NT2/D1 (cell line): ENCODE results near the gene PLXNB2.

Experiments used
- DNase-seq: peaks from one replicate; pipeline ENCODE4 v3.0.0-alpha.2; 2011; ENCODE audit warnings: low read depth, low spot score
- H3K27me3 ChIP-seq: 2 replicates; pipeline ENCODE4 v1.6.0; 2011; ENCODE audit warnings: mild to moderate bottlenecking; ENCODE audit not compliant: insufficient read length, insufficient read depth
- H3K36me3 ChIP-seq: 2 replicates; pipeline ENCODE4 v1.6.1; 2011; ENCODE audit warnings: mild to moderate bottlenecking, low read length, mixed read lengths; ENCODE audit not compliant: insufficient read depth, insufficient read length
- H3K4me1 ChIP-seq: 2 replicates; pipeline ENCODE4 v1.5.1; 2011; ENCODE audit not compliant: insufficient read depth, insufficient read length
- H3K4me3 ChIP-seq: 2 replicates; pipeline ENCODE4 v1.5.1; 2011; ENCODE audit warnings: low read depth; ENCODE audit not compliant: insufficient read length
- H3K9ac ChIP-seq: 2 replicates; pipeline ENCODE4 v1.6.0; 2011; ENCODE audit warnings: low read depth; ENCODE audit not compliant: insufficient read length
- H3K9me3 ChIP-seq: 2 replicates; pipeline ENCODE4 v1.5.1; 2011; ENCODE audit warnings: mild to moderate bottlenecking, low read length; ENCODE audit not compliant: insufficient read depth
- SUZ12 ChIP-seq: IDR thresholded peaks from 2 replicates; pipeline ENCODE4 v1.6.1; 2011; ENCODE audit not compliant: insufficient read length, insufficient read depth; ENCODE audit errors: extremely low read depth
- YY1 ChIP-seq: IDR thresholded peaks from 2 replicates; pipeline ENCODE4 v1.6.1; 2011; ENCODE audit not compliant: insufficient read length, insufficient read depth
- ZNF274 ChIP-seq: IDR thresholded peaks from 2 replicates; pipeline ENCODE4 v1.6.1; 2011; ENCODE audit warnings: mild to moderate bottlenecking, low read depth, low read length

PLXNB2 gene

GRCh38 chr22:50246242-50247175 is 60.9 kb downstream of the PLXNB2 start:
- no peak for TF ChIP-seq SUZ12
- no peaks in the 10 kb centered on the region for H3K9me3 ChIP-seq
- DNase-seq = no peak
- no peak overlapping the region for H3K9ac ChIP-seq
- H3K4me1 ChIP-seq = peaks cover 20% of the 10 kb centered on the region
- H3K27me3 ChIP-seq = no peaks in the 10 kb centered on the region
- no peak overlapping the region for H3K4me3 ChIP-seq
- H3K36me3 ChIP-seq = peaks cover 28% of the 10 kb centered on the region

- H3K9me3 ChIP-seq = no peaks in the 10 kb centered on the region
- H3K4me3 ChIP-seq = peak overlapping the region; percentile 93
- peak overlapping the region; percentile 97 for H3K9ac ChIP-seq
- no peak for TF ChIP-seq SUZ12
- TF ChIP-seq ZNF274 = no peak
- TF ChIP-seq YY1 = no peak
- no peaks in the 10 kb centered on the region for H3K27me3 ChIP-seq
- peaks cover 18% of the 10 kb centered on the region for H3K4me1 ChIP-seq
- peaks cover 29% of the 10 kb centered on the region for H3K36me3 ChIP-seq
- DNase-seq = no peak
Measured at GRCh38 chr22:50245214-50246072, 62.0 kb downstream of the PLXNB2 start.

DNA sequence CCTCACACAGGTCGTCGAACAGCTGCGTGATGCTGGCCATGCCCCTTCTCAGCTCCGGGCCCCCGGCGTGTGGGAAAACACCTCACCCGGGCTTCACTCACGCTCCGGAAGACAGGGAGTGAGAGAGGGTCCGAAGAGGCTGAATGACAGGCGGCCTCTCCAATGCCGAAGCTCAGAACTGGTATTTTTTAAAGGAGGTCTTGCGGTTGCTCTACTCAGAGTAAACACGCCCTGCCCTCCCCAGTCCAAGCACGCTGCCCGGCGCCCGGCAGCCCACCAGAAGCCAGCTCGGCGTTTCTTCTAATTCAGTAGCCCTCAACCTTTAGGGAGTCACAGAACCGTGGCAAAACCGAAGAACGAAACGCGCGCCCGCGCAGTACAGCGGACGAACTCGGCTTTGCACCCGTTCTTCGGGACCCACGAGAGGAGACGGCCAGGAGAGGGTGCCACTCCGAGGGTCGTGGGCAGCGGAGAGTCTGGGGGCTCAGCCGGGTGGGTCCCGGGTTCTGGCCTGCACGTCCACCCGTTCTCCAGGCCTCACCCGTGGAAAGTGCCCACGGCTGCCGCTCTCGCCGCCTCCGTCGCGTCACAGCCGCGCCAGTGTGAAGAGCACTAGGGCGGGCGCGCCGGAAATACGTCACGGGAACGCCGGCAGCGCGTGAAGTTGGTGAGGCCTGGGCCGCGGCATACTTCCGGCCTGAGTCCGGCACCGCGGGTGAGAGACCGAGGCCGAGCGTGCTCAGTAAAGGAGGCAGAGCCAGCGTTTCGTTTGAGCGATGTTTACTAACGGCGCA is 62.8 kb downstream of the PLXNB2 start, which contains the start of gene TUBGCP6:
Gene TUBGCP6, minus strand, starts transcription at position 604 of the 794 bp plus-strand sequence. Its CDS starts 564 bp downstream, at position 40.
- H3K4me1 ChIP-seq = peaks cover 11% of the 10 kb centered on the region

DNA sequence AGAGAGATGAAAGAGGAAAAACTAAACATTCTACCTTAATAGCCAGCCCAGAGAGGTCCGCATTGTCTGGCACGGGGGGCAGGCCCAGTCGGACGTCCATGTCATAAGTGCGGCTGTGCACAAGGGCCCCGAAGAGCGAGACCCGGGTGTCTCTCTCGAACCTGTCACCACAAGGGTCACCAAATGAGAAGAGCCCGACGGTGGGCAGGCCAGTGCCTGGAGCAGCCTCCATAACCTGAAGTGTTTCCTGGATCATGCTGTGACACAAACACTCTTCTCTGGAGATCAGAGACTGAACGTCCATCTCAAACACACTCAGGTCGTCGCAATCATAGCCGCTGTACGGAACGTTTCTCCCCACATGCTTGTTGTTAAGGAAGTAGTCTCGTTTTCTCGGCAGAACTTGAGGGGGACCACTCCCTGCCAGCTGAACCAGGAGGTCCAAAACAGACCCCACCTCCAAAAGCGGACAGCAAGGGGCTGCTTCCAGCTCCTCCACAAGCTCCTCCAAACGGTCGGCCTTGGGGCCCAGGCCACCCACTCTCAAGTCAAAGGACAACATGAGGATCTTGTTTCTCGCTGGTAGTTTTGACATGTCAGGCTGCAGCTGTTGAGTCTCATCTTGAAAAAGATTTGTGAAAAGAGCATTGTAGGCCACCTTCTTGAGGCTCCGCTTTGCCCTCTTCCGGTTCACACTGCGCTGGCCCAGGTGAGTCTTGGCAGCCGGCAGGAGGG is 63.6 kb downstream of the PLXNB2 start:
- TF ChIP-seq YY1 = no peak
- DNase-seq = no peak
- peak overlapping the region; percentile 97 for H3K9ac ChIP-seq
- no peaks in the 10 kb centered on the region for H3K9me3 ChIP-seq
- H3K36me3 ChIP-seq = peaks cover 42% of the 10 kb centered on the region
- H3K27me3 ChIP-seq = no peaks in the 10 kb centered on the region
- peaks cover 9% of the 10 kb centered on the region for H3K4me1 ChIP-seq
- peak overlapping the region; percentile 93 for H3K4me3 ChIP-seq

More for the DNA sequence above, 62.8 kb downstream of the PLXNB2 start, which contains the start of gene TUBGCP6:
- Histone ChIP-seq H3K27me3 (no peaks in the 10 kb centered on the region), H3K4me3 (peak within 1 kb of the TSS; percentile 93), H3K36me3 (peaks cover 37% of the 10 kb centered on the region), H3K9me3 (no peaks in the 10 kb centered on the region), H3K9ac (peak within 1 kb of the TSS; percentile 97)
- peak; percentile 68 for DNase-seq
- TF ChIP-seq SUZ12 (no peak), YY1 (no peak), ZNF274 (no peak)

- DNase-seq = no peak
- Histone ChIP-seq H3K4me1 (peaks cover 9% of the 10 kb centered on the region), H3K9me3 (no peaks in the 10 kb centered on the region), H3K36me3 (peaks cover 38% of the 10 kb centered on the region), H3K9ac (peak overlapping the region; percentile 10), H3K27me3 (no peaks in the 10 kb centered on the region), H3K4me3 (peak overlapping the region; percentile 15)
- no peak for TF ChIP-seq ZNF274
- TF ChIP-seq SUZ12 = no peak
- no peak for TF ChIP-seq YY1
Measured at GRCh38 chr22:50242406-50242949, 65.0 kb downstream of the PLXNB2 start.

DNA sequence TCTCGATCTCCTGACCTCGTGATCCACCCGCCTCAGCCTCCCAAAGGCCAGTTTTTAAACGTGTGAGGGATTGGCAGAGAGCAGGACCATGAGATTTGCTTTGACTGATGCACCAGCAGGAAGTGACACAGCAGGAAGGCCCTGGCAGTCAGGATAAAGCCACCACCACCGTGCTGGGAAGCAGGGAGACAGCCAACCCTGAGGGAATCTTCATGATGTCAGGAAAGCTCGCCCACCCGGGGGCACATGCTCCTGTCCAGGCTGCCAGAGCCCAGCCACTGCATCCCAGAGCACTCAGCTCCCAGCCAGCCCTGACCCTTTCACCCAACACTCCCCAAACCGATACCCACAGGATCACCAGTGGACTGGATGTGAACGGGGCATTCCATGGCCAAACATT is 68.7 kb downstream of the PLXNB2 start:
- Histone ChIP-seq H3K4me3 (no peak overlapping the region), H3K9me3 (peaks cover 8% of the 10 kb centered on the region; the same call in 1 of the 2 replicates), H3K4me1 (peaks cover 2% of the 10 kb centered on the region), H3K9ac (no peak overlapping the region), H3K36me3 (peaks cover 25% of the 10 kb centered on the region), H3K27me3 (no peaks in the 10 kb centered on the region)
- TF ChIP-seq ZNF274 (no peak), YY1 (no peak)
- no peak for DNase-seq
